K562 (cell line): ENCODE results near the gene CDC42SE2.

ENCODE experiments used
- GATAD2A ChIP-seq: fragments of 450-650 bp; IDR thresholded peaks from 2 replicates; pipeline ENCODE4 v1.6.1; 2017
- POLR2A ChIP-seq: fragments of 450-650 bp; conservative IDR thresholded peaks from 2 replicates; pipeline ENCODE4 v1.6.1; 2016
- ZNF274 ChIP-seq: IDR thresholded peaks from 2 replicates; pipeline ENCODE4 v1.6.1; 2011; ENCODE audit warnings: low read depth, mild to moderate bottlenecking, low read length, moderate library complexity, borderline replicate concordance
- TF ChIP-seq, protein P1 (sequence below): sonication (generic); formaldehyde crosslinking; IDR thresholded peaks from 2 replicates; pipeline ENCODE4 v1.8.0; 2022; ENCODE audit warnings: missing genetic modification reagents, mild to moderate bottlenecking, borderline replicate concordance
- TF ChIP-seq, protein P2 (sequence below), 3 experiments: IDR thresholded peaks in 2 of 3; conservative IDR thresholded peaks in 1 of 3; 2 replicates each; pipeline ENCODE4 v1.5.1; 2011 to 2012; ENCODE audit warnings: low read length in 3 of 3, mild to moderate bottlenecking in 3 of 3, control low read depth in 2 of 3, improper control_type of control experiment in 1 of 3, inconsistent platforms in 1 of 3, low read depth in 1 of 3, mixed read lengths in 1 of 3, moderate library complexity in 1 of 3; ENCODE audit not compliant: insufficient read depth in 2 of 3

DNA sequence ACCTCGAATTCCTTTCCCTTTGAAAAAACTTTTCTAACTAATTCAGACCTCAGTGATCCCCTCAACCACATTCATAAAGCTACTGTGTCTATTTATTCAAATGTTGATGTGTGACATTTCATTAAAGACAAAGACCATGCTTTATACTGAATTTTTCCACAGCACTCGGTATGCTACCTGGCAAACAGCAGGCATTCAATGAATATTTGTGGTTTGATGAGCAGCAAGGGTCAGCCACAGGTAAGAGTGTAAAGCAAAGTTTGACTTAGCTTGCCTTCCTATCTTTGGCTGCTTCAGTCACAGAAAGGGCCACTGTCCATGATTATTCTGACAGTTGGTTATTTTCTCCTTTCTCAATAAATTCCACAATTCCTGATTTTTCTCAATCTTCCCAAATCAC is 5.1 kb upstream of the CDC42SE2 start:
- TF ChIP-seq ZNF274 = no peak
- no peak for TF ChIP-seq GATAD2A
- no peak for TF ChIP-seq POLR2A
- TF ChIP-seq, protein P1, sequence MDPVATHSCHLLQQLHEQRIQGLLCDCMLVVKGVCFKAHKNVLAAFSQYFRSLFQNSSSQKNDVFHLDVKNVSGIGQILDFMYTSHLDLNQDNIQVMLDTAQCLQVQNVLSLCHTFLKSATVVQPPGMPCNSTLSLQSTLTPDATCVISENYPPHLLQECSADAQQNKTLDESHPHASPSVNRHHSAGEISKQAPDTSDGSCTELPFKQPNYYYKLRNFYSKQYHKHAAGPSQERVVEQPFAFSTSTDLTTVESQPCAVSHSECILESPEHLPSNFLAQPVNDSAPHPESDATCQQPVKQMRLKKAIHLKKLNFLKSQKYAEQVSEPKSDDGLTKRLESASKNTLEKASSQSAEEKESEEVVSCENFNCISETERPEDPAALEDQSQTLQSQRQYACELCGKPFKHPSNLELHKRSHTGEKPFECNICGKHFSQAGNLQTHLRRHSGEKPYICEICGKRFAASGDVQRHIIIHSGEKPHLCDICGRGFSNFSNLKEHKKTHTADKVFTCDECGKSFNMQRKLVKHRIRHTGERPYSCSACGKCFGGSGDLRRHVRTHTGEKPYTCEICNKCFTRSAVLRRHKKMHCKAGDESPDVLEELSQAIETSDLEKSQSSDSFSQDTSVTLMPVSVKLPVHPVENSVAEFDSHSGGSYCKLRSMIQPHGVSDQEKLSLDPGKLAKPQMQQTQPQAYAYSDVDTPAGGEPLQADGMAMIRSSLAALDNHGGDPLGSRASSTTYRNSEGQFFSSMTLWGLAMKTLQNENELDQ (CRISPR knock-in tag) = no peak
- TF ChIP-seq, protein P2, sequence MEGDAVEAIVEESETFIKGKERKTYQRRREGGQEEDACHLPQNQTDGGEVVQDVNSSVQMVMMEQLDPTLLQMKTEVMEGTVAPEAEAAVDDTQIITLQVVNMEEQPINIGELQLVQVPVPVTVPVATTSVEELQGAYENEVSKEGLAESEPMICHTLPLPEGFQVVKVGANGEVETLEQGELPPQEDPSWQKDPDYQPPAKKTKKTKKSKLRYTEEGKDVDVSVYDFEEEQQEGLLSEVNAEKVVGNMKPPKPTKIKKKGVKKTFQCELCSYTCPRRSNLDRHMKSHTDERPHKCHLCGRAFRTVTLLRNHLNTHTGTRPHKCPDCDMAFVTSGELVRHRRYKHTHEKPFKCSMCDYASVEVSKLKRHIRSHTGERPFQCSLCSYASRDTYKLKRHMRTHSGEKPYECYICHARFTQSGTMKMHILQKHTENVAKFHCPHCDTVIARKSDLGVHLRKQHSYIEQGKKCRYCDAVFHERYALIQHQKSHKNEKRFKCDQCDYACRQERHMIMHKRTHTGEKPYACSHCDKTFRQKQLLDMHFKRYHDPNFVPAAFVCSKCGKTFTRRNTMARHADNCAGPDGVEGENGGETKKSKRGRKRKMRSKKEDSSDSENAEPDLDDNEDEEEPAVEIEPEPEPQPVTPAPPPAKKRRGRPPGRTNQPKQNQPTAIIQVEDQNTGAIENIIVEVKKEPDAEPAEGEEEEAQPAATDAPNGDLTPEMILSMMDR (IDR thresholded peaks at IDR 0.05 in 2 of 3, conservative IDR thresholded peaks at IDR 0.05 in 1 of 3; ENCODE audit: insufficient read depth in 2 of 3, low read depth in 1 of 3, low read length in 3 of 3) = no peak
